Placental pericyte (primary cell): ENCODE measurements around the gene TVP23B. TPM values are rescaled to one million over a fixed set of nuclear protein-coding genes. Genes with fewer than 3 reads are reported as not detected.

Source experiments
- total RNA-seq: library from RNA; depleted of rRNA; stranded (reverse); fragments of >200 nt; gene quantifications from 2 replicates; pipeline ENCODE4 v1.2.3, GENCODE V29; 2012

TVP23B gene
- 64.7 and 84.7 TPM in 2 replicates for total RNA-seq

DNA sequence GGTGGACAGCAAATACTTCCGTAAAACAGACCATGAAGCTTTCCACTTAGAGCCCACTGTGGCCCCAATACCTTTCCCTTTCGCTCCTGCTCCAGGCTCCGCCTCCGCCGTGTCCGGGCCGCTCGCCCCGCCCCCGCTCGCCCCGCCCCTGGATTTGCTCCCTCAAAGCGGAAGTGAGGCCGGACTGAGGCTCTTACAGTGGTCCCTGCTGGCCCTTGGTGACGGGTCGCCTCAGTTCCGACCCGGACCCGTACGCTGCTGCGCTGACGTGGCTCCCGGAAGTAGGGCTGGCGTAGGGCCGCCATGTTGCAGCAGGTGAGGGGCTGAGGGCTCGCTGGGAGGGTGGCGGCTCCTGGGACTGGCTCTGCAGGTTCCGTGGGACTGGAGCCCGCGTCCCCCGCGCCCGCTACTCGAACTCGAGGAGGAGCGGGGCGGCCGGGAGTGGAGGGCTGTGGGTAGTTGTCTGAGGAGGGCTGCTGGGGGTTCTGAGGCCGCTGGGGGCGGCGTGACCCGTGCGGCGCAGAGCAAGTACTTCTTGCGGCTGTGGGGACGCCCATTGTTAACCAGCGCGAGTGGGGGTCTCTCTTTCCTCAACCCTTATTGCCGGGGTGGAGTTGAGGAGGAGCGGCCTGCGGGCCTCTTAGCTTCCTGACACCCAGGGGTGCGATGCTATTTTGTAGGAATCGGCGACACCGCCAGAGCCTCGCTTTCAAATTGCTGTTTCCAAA is at the start of gene TVP23B:
Gene TVP23B, plus strand, starts transcription at position 193 of the 728 bp plus-strand sequence. Its CDS starts 111 bp downstream, at position 304.

DNA sequence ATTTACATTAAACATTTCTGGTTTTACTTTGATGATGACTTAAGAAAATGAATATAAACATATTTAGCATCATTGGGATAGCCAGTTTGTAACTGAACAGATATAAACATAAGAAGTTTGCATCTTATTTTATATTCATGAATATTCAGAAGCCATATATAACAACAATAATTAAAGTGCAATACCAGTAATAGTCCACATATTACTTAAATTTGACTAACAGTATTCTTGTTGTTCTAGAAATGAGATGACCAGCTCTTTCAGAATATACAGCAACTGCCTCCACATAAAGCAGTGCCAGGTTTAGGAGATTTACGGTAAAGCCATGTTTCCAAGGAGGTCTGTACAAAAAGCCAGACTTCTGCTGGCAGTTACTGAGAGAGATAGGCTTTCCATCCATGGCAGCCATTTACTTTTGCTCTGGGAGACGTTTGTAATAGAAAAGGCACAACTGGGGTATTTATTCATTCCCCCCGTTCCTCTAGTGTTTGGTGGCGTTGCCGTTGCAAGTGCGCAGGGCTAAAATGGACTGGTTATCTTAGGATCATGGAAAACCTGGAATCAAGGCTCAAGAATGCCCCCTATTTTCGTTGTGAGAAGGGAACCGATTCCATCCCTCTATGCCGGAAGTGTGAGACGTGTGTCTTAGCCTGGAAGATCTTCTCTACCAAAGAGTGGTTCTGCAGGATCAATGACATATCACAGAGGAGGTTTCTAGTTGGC is 37.1 kb upstream of the TVP23B start, which contains the start of gene FBXW10:
Gene FBXW10, plus strand, starts transcription at position 356 of the 723 bp plus-strand sequence. Its CDS starts 191 bp downstream, at position 547.

Other genes starting within 250 kb of the TVP23B start
- gene TBC1D28, start 136.8 kb upstream of the TVP23B start, total RNA-seq = not detected in 2 replicates
- 7.2 and 7.6 TPM in 2 replicates for gene FOXO3B, start 98.9 kb upstream of the TVP23B start, total RNA-seq
- gene FBXW10, start 37.1 kb upstream of the TVP23B start, total RNA-seq = under 0.01 TPM in 2 replicates
- gene PRPSAP2, start 76.9 kb downstream of the TVP23B start, total RNA-seq = 29.8 and 45.4 TPM in 2 replicates
- gene SLC5A10, start 171.0 kb downstream of the TVP23B start, total RNA-seq = not detected in 2 replicates
- 25.6 and 28.5 TPM in 2 replicates for gene FAM83G, start 223.6 kb downstream of the TVP23B start, total RNA-seq